GM12878 (cell line): ENCODE results near the gene EIF3A. TPM values are rescaled to one million over a fixed set of nuclear protein-coding genes. Genes with fewer than 3 reads are reported as not detected.

Experiments
- ATAC-seq: fragments of 200-7000 bp; cut with Tn5 transposase; 3 replicates; pipeline ENCODE4 v1.9.1; 2020; ENCODE audit warnings: mild to moderate bottlenecking, moderate library complexity
- BruUV-seq: library from RNA; stranded (reverse); fragments of 400-500 nt; replicated peaks from 2 replicates; lab custom pipeline; 2021; lab: Mats Ljungman, UMichigan
- CTCF ChIA-PET: fragments of 300-600 bp; sonication (Branson Sonifier 250); formaldehyde crosslinking; extraction: SDS; loops from one replicate; lab custom pipeline; 2021; ENCODE audit warnings: inconsistent platforms; lab: Yijun Ruan, JAX
- POLR2A ChIA-PET: fragments of 350-600 bp; formaldehyde crosslinking; extraction: SDS; loops from one replicate; lab custom pipeline; 2021; ENCODE audit warnings: inconsistent platforms; lab: Charles Lee
- RAD21 ChIA-PET: fragments of 300-600 bp; sonication (Branson Sonifier 250); formaldehyde crosslinking; loops from one replicate; lab custom pipeline; 2023; ENCODE audit warnings: antibody characterized with exemption; ENCODE audit not compliant: unreplicated experiment; lab: Charles Lee
- SMC1A ChIA-PET: fragments of 300-600 bp; sonication (Branson Sonifier 250); formaldehyde crosslinking; loops from one replicate; lab custom pipeline; 2023; ENCODE audit not compliant: unreplicated experiment, uncharacterized antibody; lab: Charles Lee
- DNase-seq: peaks from one replicate; pipeline ENCODE4 v3.0.0-alpha.2; 2011; ENCODE audit warnings: low read depth, low spot score
- FAIRE-seq: peaks from 3 replicates; lab custom pipeline; 2011; peaks lifted over from hg19 to GRCh38; lab: Jason Lieb, UNC
- H2AFZ ChIP-seq: 2 replicates; pipeline ENCODE4 v1.6.0; 2011; ENCODE audit warnings: low read depth, low read length, control low read depth; ENCODE audit not compliant: control insufficient read depth
- H3K27ac ChIP-seq: 2 replicates; pipeline ENCODE4 v1.5.1; 2011; ENCODE audit warnings: control low read depth; ENCODE audit not compliant: control insufficient read depth, insufficient read depth
- H3K27me3 ChIP-seq, 2 experiments: replicated peaks in 1 of 2; 2 replicates each; pipeline versions ENCODE4 v1.6.0 to v1.6.1; 2011; ENCODE audit warnings: low read length in 1 of 2; ENCODE audit not compliant: control insufficient read depth in 2 of 2, insufficient read depth in 2 of 2
- H3K36me3 ChIP-seq, 2 experiments: 2 replicates each; pipeline ENCODE4 v1.5.1; 2011; ENCODE audit warnings: low read length in 1 of 2; ENCODE audit not compliant: control insufficient read depth in 2 of 2, insufficient read depth in 2 of 2
- H3K4me1 ChIP-seq: 2 replicates; pipeline ENCODE4 v1.6.1; 2011; ENCODE audit warnings: mild to moderate bottlenecking, low read length, moderate library complexity, mixed read lengths; ENCODE audit not compliant: control insufficient read depth, insufficient read depth
- H3K4me2 ChIP-seq: 2 replicates; pipeline ENCODE4 v1.6.0; 2011; ENCODE audit warnings: control low read depth; ENCODE audit not compliant: control insufficient read depth, insufficient read depth
- H3K4me3 ChIP-seq: fragments of 200-600 bp; sonication (generic); 2 replicates; pipeline ENCODE4 v1.5.1; 2016
- H3K79me2 ChIP-seq: 2 replicates; pipeline ENCODE4 v1.6.0; 2011; ENCODE audit warnings: low read length; ENCODE audit not compliant: control insufficient read depth, insufficient read depth
- H3K9ac ChIP-seq: 2 replicates; pipeline ENCODE4 v1.8.0; 2011; ENCODE audit warnings: low read length, control low read depth, mixed read lengths; ENCODE audit not compliant: control insufficient read depth, insufficient read depth
- H3K9me3 ChIP-seq: replicated peaks from 3 replicates; pipeline ENCODE4 v1.5.1; 2011; ENCODE audit warnings: mild to moderate bottlenecking, low read length; ENCODE audit not compliant: control insufficient read depth, insufficient read depth
- H4K20me1 ChIP-seq: 2 replicates; pipeline ENCODE4 v1.6.0; 2011; ENCODE audit not compliant: control insufficient read depth, insufficient read depth
- EGR1 ChIP-seq, 2 experiments: IDR thresholded peaks; 1 replicate in 1 of 2; 2 replicates in 1 of 2; pipeline ENCODE4 v1.6.1; 2011 to 2012; ENCODE audit warnings: low read depth in 2 of 2, low read length in 2 of 2, borderline replicate concordance in 1 of 2, mild to moderate bottlenecking in 1 of 2, moderate library complexity in 1 of 2
- HDAC2 ChIP-seq: fragments of 200-600 bp; sonication (generic); IDR thresholded peaks from 2 replicates; pipeline ENCODE4 v1.6.1; 2017
- KAT2A ChIP-seq: conservative IDR thresholded peaks from 2 replicates; pipeline ENCODE4 v1.6.1; 2011; ENCODE audit warnings: low read depth, low read length; ENCODE audit not compliant: control insufficient read depth
- POLR2A ChIP-seq: IDR thresholded peaks from 2 replicates; pipeline ENCODE4 v1.6.1; 2011; ENCODE audit warnings: low read depth, mild to moderate bottlenecking, low read length
- POLR2AphosphoS5 ChIP-seq: IDR thresholded peaks from 2 replicates; pipeline ENCODE4 v1.6.1; 2011; ENCODE audit warnings: mild to moderate bottlenecking, low read length, inconsistent platforms
- RAD51 ChIP-seq: fragments of 450-650 bp; IDR thresholded peaks from 2 replicates; pipeline ENCODE4 v1.6.1; 2016; ENCODE audit warnings: moderate library complexity, mild to moderate bottlenecking, inconsistent platforms
- RB1 ChIP-seq: fragments of 450-650 bp; formaldehyde crosslinking; IDR thresholded peaks from 2 replicates; pipeline ENCODE4 v1.6.1; 2017; ENCODE audit warnings: mild to moderate bottlenecking, borderline replicate concordance
- SMAD5 ChIP-seq: IDR thresholded peaks from 2 replicates; pipeline ENCODE4 v1.6.1; 2016; ENCODE audit warnings: antibody characterized with exemption, low read depth
- SREBF2 ChIP-seq: IDR thresholded peaks from 2 replicates; pipeline ENCODE4 v1.6.1; 2012; ENCODE audit warnings: mild to moderate bottlenecking, low read length
- TAF1 ChIP-seq: IDR thresholded peaks from 2 replicates; pipeline ENCODE4 v1.6.1; 2011; ENCODE audit warnings: mild to moderate bottlenecking, low read depth, low read length, borderline replicate concordance
- ZSCAN29 ChIP-seq: fragments of 450-650 bp; IDR thresholded peaks from 2 replicates; pipeline ENCODE4 v1.6.1; 2017; ENCODE audit warnings: mild to moderate bottlenecking, moderate library complexity
- ZZZ3 ChIP-seq: IDR thresholded peaks from 2 replicates; pipeline ENCODE4 v1.6.1; 2011; ENCODE audit warnings: low read depth; ENCODE audit not compliant: control insufficient read depth, insufficient read length
- WGBS: methylation state at CpG from one replicate; pipeline ENCODE4 v1.1.6; 2016; ENCODE audit warnings: low lambda C conversion rate; ENCODE audit not compliant: insufficient replicate concordance, insufficient coverage; ENCODE audit errors: missing lambda C conversion rate; 5-methylcytosine and 5-hydroxymethylcytosine counted together
- in situ Hi-C: fragments of 300-500 bp; cut with MboI; formaldehyde crosslinking; loops from 9 replicates; pipeline ENCODE4 v1.14.3; 2018; ENCODE audit warnings: mixed read lengths
- intact Hi-C: fragments of 100-400 bp; cut with micrococcal nuclease; formaldehyde crosslinking; loops from one replicate; pipeline ENCODE4 v1.14.2; 2022; ENCODE audit not compliant: unreplicated experiment
- polyA plus RNA-seq, 11 experiments: library from polyadenylated mRNA; depleted of rRNA in 4 of 11; unstranded in 6 of 11; stranded (reverse) in 5 of 11; fragments of >200 nt; fragmentation: Nextera tagmentation in 4 of 11; fragmentation: Illumina TruSeq in 1 of 11; extraction: Ambion mirVana in 4 of 11; extraction: Trizol in 1 of 11; gene quantifications; 1 replicate in 1 of 11; 2 replicates in 10 of 11; pipeline versions ENCODE4 v1.2.1 to v1.2.3, GENCODE V29; 2011 to 2016; ENCODE audit warnings: inconsistent platforms in 2 of 11, missing spikeins in 2 of 11, low read depth in 1 of 11
- total RNA-seq, 4 experiments: library from RNA; depleted of rRNA in 3 of 4; stranded (reverse); fragments of >200 nt in 3 of 4; fragmentation: Illumina TruSeq in 1 of 4; extraction: Trizol in 1 of 4; gene quantifications; 2 replicates each; pipeline versions ENCODE4 v1.2.1 to v1.2.3, GENCODE V29; 2013 to 2021
- TF ChIP-seq, protein P1 (sequence below): fragments of 450-650 bp; IDR thresholded peaks from 2 replicates; pipeline ENCODE4 v1.6.1; 2017; ENCODE audit warnings: mild to moderate bottlenecking, moderate library complexity
- TF ChIP-seq, protein P2 (sequence below): IDR thresholded peaks from 2 replicates; pipeline ENCODE4 v1.6.1; 2011; ENCODE audit warnings: borderline replicate concordance, low read depth, mild to moderate bottlenecking, moderate library complexity, low read length; ENCODE audit not compliant: insufficient read depth, poor library complexity, severe bottlenecking

The EIF3A gene
- total and polyA plus RNA-seq, 10 of the 15 experiments (the other 5 are each of a cell fraction or from before 2014, with no cell fraction given): 42.3 to 195 (median 96.3) TPM

DNA sequence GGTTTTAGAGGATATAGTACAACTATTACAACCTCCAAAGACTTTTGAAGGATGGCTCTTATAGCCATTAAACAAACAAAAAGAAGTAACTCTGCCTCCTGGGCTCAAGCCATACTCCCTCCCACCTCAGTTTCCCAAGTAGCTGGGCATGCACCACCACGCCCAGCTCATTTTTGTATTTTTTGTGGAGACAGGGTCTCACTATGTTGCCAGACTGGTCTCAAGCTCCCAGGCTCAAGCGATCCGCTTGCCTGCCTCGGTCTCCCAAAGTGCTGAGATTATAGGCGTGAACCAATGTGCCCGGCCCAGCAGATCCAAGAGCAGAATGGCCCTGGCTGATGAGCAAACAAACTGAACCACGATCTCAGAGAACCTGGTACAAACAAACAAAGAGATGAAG, 35.1 kb downstream of the EIF3A start:
- BruUV-seq: no TSS peak
- Histone ChIP-seq H3K36me3 (peaks cover 30 to 58% of the 10 kb centered on the region in 2 experiments), H3K4me3 (no peak overlapping the region), H3K9ac (no peak overlapping the region), H3K9me3 (no peaks in the 10 kb centered on the region), H3K4me2 (no peak overlapping the region), H3K27ac (no peak overlapping the region), H3K4me1 (no peaks in the 10 kb centered on the region; the same call in 1 of the 2 replicates), H2AFZ (no peak overlapping the region), H3K27me3 (no peaks in the 10 kb centered on the region), H4K20me1 (no peaks in the 10 kb centered on the region; the same call in 1 of the 2 replicates), H3K79me2 (peaks cover 11% of the 10 kb centered on the region)
- DNase-seq (no peak), FAIRE-seq (no peak), ATAC-seq (no peak)
- in situ Hi-C loops (no loop called here), intact Hi-C loops (no loop called here)
- 92% methylated on average over 7 of the region's 7 CpGs for WGBS
- POLR2A ChIA-PET: no interaction called here
- TF ChIP-seq ZSCAN29 (no peak), SMAD5 (no peak), SREBF2 (no peak)
- SMC1A ChIA-PET: interaction anchor here (1.5 kb wide), 1 partner anchor 14 kb away, joined by 5 read pairs; no protein-coding TSS in a partner anchor
- CTCF ChIA-PET: interaction anchor here (0.6 kb wide), 1 partner anchor 153 kb away, joined by 3 read pairs; no protein-coding TSS in a partner anchor
- RAD21 ChIA-PET: no interaction called here

DNA sequence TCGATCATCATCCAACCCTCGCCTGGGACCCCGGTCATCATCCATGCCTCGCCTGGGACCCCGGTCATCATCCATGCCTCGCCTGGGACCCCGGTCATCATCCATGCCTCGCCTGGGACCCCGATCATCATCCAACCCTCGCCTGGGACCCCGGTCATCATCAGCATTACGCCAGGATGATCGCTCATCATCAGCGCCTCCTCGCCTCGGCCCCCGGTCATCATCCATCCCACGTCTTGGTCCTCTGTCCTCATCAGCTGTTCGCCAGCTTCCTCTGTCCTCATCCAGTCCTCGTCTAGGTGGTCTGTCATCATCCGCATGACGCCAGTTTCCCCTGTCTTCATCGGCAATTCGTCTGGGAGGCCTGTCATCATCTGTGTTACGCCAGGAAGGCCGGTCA, 38.4 kb downstream of the EIF3A start:
- no peak overlapping the region for H3K9ac ChIP-seq
- ChIA-PET CTCF (no interaction called here), POLR2A (no interaction called here), SMC1A (no interaction called here), RAD21 (no interaction called here)
- H3K27ac ChIP-seq: no peak overlapping the region
- H3K36me3 ChIP-seq: peaks cover 29 to 50% of the 10 kb centered on the region in 2 experiments
- H4K20me1 ChIP-seq: peaks cover 3% of the 10 kb centered on the region; the same call in 1 of the 2 replicates
- no peaks in the 10 kb centered on the region for H3K9me3 ChIP-seq
- no peak overlapping the region for H3K4me2 ChIP-seq
- H3K4me3 ChIP-seq: no peak overlapping the region
- no peaks in the 10 kb centered on the region for H3K4me1 ChIP-seq
- TF ChIP-seq EGR1 (IDR thresholded peaks at IDR 0.05; ENCODE audit: borderline replicate concordance in 1 of 2, low read depth in 2 of 2, low read length in 2 of 2) (no peak), HDAC2 (no peak), RAD51 (no peak), POLR2AphosphoS5 (no peak), POLR2A (0 out of 2 replicates have a peak, but pooled peaks have one; percentile 38), ZZZ3 (no peak), RB1 (no peak), TAF1 (no peak), KAT2A (no peak)
- TF ChIP-seq, protein P1, sequence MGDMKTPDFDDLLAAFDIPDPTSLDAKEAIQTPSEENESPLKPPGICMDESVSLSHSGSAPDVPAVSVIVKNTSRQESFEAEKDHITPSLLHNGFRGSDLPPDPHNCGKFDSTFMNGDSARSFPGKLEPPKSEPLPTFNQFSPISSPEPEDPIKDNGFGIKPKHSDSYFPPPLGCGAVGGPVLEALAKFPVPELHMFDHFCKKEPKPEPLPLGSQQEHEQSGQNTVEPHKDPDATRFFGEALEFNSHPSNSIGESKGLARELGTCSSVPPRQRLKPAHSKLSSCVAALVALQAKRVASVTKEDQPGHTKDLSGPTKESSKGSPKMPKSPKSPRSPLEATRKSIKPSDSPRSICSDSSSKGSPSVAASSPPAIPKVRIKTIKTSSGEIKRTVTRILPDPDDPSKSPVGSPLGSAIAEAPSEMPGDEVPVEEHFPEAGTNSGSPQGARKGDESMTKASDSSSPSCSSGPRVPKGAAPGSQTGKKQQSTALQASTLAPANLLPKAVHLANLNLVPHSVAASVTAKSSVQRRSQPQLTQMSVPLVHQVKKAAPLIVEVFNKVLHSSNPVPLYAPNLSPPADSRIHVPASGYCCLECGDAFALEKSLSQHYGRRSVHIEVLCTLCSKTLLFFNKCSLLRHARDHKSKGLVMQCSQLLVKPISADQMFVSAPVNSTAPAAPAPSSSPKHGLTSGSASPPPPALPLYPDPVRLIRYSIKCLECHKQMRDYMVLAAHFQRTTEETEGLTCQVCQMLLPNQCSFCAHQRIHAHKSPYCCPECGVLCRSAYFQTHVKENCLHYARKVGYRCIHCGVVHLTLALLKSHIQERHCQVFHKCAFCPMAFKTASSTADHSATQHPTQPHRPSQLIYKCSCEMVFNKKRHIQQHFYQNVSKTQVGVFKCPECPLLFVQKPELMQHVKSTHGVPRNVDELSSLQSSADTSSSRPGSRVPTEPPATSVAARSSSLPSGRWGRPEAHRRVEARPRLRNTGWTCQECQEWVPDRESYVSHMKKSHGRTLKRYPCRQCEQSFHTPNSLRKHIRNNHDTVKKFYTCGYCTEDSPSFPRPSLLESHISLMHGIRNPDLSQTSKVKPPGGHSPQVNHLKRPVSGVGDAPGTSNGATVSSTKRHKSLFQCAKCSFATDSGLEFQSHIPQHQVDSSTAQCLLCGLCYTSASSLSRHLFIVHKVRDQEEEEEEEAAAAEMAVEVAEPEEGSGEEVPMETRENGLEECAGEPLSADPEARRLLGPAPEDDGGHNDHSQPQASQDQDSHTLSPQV: no peak
- TF ChIP-seq, protein P2, sequence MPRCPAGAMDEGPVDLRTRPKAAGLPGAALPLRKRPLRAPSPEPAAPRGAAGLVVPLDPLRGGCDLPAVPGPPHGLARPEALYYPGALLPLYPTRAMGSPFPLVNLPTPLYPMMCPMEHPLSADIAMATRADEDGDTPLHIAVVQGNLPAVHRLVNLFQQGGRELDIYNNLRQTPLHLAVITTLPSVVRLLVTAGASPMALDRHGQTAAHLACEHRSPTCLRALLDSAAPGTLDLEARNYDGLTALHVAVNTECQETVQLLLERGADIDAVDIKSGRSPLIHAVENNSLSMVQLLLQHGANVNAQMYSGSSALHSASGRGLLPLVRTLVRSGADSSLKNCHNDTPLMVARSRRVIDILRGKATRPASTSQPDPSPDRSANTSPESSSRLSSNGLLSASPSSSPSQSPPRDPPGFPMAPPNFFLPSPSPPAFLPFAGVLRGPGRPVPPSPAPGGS: peak; percentile 16
- intact Hi-C loops (no loop called here), in situ Hi-C loops (no loop called here)
- no peak for DNase-seq
- 97% methylated on average over 26 of the region's 26 CpGs for WGBS
- H2AFZ ChIP-seq: no peak overlapping the region
- H3K27me3 ChIP-seq: no peaks in the 10 kb centered on the region
- TSS peak; percentile 93 for BruUV-seq
- peaks cover 5% of the 10 kb centered on the region for H3K79me2 ChIP-seq
- no peak for ATAC-seq
- FAIRE-seq: no peak
